GM12878 (cell line): Measurements from ENCODE around the gene TMEM229B. TPM values are rescaled to one million over a fixed set of nuclear protein-coding genes. Genes with fewer than 3 reads are reported as not detected.

ENCODE experiments used
- ATAC-seq: fragments of 200-7000 bp; cut with Tn5 transposase; 3 replicates; pipeline ENCODE4 v1.9.1; 2020; ENCODE audit warnings: mild to moderate bottlenecking, moderate library complexity
- BruUV-seq: library from RNA; stranded (reverse); fragments of 400-500 nt; replicated peaks from 2 replicates; lab custom pipeline; 2021; lab: Mats Ljungman, UMichigan
- CTCF ChIA-PET: fragments of 300-600 bp; sonication (Branson Sonifier 250); formaldehyde crosslinking; extraction: SDS; loops from one replicate; lab custom pipeline; 2021; ENCODE audit warnings: inconsistent platforms; lab: Yijun Ruan, JAX
- POLR2A ChIA-PET: fragments of 350-600 bp; formaldehyde crosslinking; extraction: SDS; loops from one replicate; lab custom pipeline; 2021; ENCODE audit warnings: inconsistent platforms; lab: Charles Lee
- RAD21 ChIA-PET: fragments of 300-600 bp; sonication (Branson Sonifier 250); formaldehyde crosslinking; loops from one replicate; lab custom pipeline; 2023; ENCODE audit warnings: antibody characterized with exemption; ENCODE audit not compliant: unreplicated experiment; lab: Charles Lee
- SMC1A ChIA-PET: fragments of 300-600 bp; sonication (Branson Sonifier 250); formaldehyde crosslinking; loops from one replicate; lab custom pipeline; 2023; ENCODE audit not compliant: unreplicated experiment, uncharacterized antibody; lab: Charles Lee
- DNase-seq: peaks from one replicate; pipeline ENCODE4 v3.0.0-alpha.2; 2011; ENCODE audit warnings: low read depth, low spot score
- FAIRE-seq: peaks from 3 replicates; lab custom pipeline; 2011; peaks lifted over from hg19 to GRCh38; lab: Jason Lieb, UNC
- H2AFZ ChIP-seq: 2 replicates; pipeline ENCODE4 v1.6.0; 2011; ENCODE audit warnings: low read depth, low read length, control low read depth; ENCODE audit not compliant: control insufficient read depth
- H3K27ac ChIP-seq: 2 replicates; pipeline ENCODE4 v1.5.1; 2011; ENCODE audit warnings: control low read depth; ENCODE audit not compliant: control insufficient read depth, insufficient read depth
- H3K27me3 ChIP-seq, 2 experiments: replicated peaks in 1 of 2; 2 replicates each; pipeline versions ENCODE4 v1.6.0 to v1.6.1; 2011; ENCODE audit warnings: low read length in 1 of 2; ENCODE audit not compliant: control insufficient read depth in 2 of 2, insufficient read depth in 2 of 2
- H3K36me3 ChIP-seq, 2 experiments: 2 replicates each; pipeline ENCODE4 v1.5.1; 2011; ENCODE audit warnings: low read length in 1 of 2; ENCODE audit not compliant: control insufficient read depth in 2 of 2, insufficient read depth in 2 of 2
- H3K4me1 ChIP-seq: 2 replicates; pipeline ENCODE4 v1.6.1; 2011; ENCODE audit warnings: mild to moderate bottlenecking, low read length, moderate library complexity, mixed read lengths; ENCODE audit not compliant: control insufficient read depth, insufficient read depth
- H3K4me2 ChIP-seq: 2 replicates; pipeline ENCODE4 v1.6.0; 2011; ENCODE audit warnings: control low read depth; ENCODE audit not compliant: control insufficient read depth, insufficient read depth
- H3K4me3 ChIP-seq: fragments of 200-600 bp; sonication (generic); 2 replicates; pipeline ENCODE4 v1.5.1; 2016
- H3K79me2 ChIP-seq: 2 replicates; pipeline ENCODE4 v1.6.0; 2011; ENCODE audit warnings: low read length; ENCODE audit not compliant: control insufficient read depth, insufficient read depth
- H3K9ac ChIP-seq: 2 replicates; pipeline ENCODE4 v1.8.0; 2011; ENCODE audit warnings: low read length, control low read depth, mixed read lengths; ENCODE audit not compliant: control insufficient read depth, insufficient read depth
- H3K9me3 ChIP-seq: replicated peaks from 3 replicates; pipeline ENCODE4 v1.5.1; 2011; ENCODE audit warnings: mild to moderate bottlenecking, low read length; ENCODE audit not compliant: control insufficient read depth, insufficient read depth
- H4K20me1 ChIP-seq: 2 replicates; pipeline ENCODE4 v1.6.0; 2011; ENCODE audit not compliant: control insufficient read depth, insufficient read depth
- ATF7 ChIP-seq: fragments of 450-650 bp; IDR thresholded peaks from 2 replicates; pipeline ENCODE4 v1.6.1; 2016; ENCODE audit warnings: low read depth, mild to moderate bottlenecking
- BACH1 ChIP-seq: fragments of 450-650 bp; IDR thresholded peaks from 2 replicates; pipeline ENCODE4 v1.6.1; 2017; ENCODE audit warnings: mild to moderate bottlenecking, borderline replicate concordance
- BCL3 ChIP-seq: IDR thresholded peaks from 2 replicates; pipeline ENCODE4 v1.6.1; 2011; ENCODE audit warnings: borderline replicate concordance, low read depth, mild to moderate bottlenecking, moderate library complexity, low read length; ENCODE audit not compliant: insufficient read depth, poor library complexity, severe bottlenecking
- BHLHE40 ChIP-seq, 2 experiments: fragments of 450-650 bp in 1 of 2; IDR thresholded peaks; 2 replicates each; pipeline ENCODE4 v1.6.1; 2011 to 2017; ENCODE audit warnings: low read depth in 2 of 2, borderline replicate concordance in 1 of 2, improper control_type of control experiment in 1 of 2, low read length in 1 of 2, mild to moderate bottlenecking in 1 of 2
- CUX1 ChIP-seq: IDR thresholded peaks from 2 replicates; pipeline ENCODE4 v1.6.1; 2012; ENCODE audit warnings: improper control_type of control experiment, low read depth, low read length; ENCODE audit not compliant: insufficient replicate concordance
- HDAC6 ChIP-seq: fragments of 200-600 bp; sonication (generic); IDR thresholded peaks from one replicate; pipeline ENCODE4 v1.8.0; 2017; ENCODE audit warnings: antibody characterized with exemption; ENCODE audit not compliant: unreplicated experiment
- HSF1 ChIP-seq: fragments of 150-350 bp; IDR thresholded peaks from 2 replicates; pipeline ENCODE4 v1.6.1; 2014; ENCODE audit warnings: mild to moderate bottlenecking, low read depth, low read length
- IKZF1 ChIP-seq: fragments of 450-650 bp; conservative IDR thresholded peaks from 2 replicates; pipeline ENCODE4 v1.6.1; 2017; ENCODE audit warnings: antibody characterized with exemption, mild to moderate bottlenecking
- KDM1A ChIP-seq: fragments of 200-600 bp; sonication (generic); IDR thresholded peaks from 2 replicates; pipeline ENCODE4 v1.6.1; 2016; ENCODE audit warnings: borderline replicate concordance
- KLF5 ChIP-seq: fragments of 450-650 bp; IDR thresholded peaks from 2 replicates; pipeline ENCODE4 v1.6.1; 2014; ENCODE audit warnings: mild to moderate bottlenecking; ENCODE audit not compliant: partially characterized antibody
- NFIC ChIP-seq: IDR thresholded peaks from 2 replicates; pipeline ENCODE4 v1.6.1; 2012; ENCODE audit warnings: low read depth, mild to moderate bottlenecking, inconsistent platforms, low read length, moderate library complexity
- STAT3 ChIP-seq: IDR thresholded peaks from 2 replicates; pipeline ENCODE4 v1.6.1; 2011; ENCODE audit warnings: low read depth, low read length, improper control_type of control experiment
- USF2 ChIP-seq: IDR thresholded peaks from 2 replicates; pipeline ENCODE4 v1.6.1; 2011; ENCODE audit warnings: low read depth, low read length, improper control_type of control experiment, borderline replicate concordance
- ZNF207 ChIP-seq: fragments of 450-650 bp; IDR thresholded peaks from 2 replicates; pipeline ENCODE4 v1.6.1; 2014; ENCODE audit warnings: antibody characterized with exemption, mild to moderate bottlenecking, borderline replicate concordance
- WGBS: methylation state at CpG from one replicate; pipeline ENCODE4 v1.1.6; 2016; ENCODE audit warnings: low lambda C conversion rate; ENCODE audit not compliant: insufficient replicate concordance, insufficient coverage; ENCODE audit errors: missing lambda C conversion rate; 5-methylcytosine and 5-hydroxymethylcytosine counted together
- in situ Hi-C: fragments of 300-500 bp; cut with MboI; formaldehyde crosslinking; loops from 9 replicates; pipeline ENCODE4 v1.14.3; 2018; ENCODE audit warnings: mixed read lengths
- intact Hi-C: fragments of 100-400 bp; cut with micrococcal nuclease; formaldehyde crosslinking; loops from one replicate; pipeline ENCODE4 v1.14.2; 2022; ENCODE audit not compliant: unreplicated experiment
- polyA plus RNA-seq, 11 experiments: library from polyadenylated mRNA; depleted of rRNA in 4 of 11; unstranded in 6 of 11; stranded (reverse) in 5 of 11; fragments of >200 nt; fragmentation: Nextera tagmentation in 4 of 11; fragmentation: Illumina TruSeq in 1 of 11; extraction: Ambion mirVana in 4 of 11; extraction: Trizol in 1 of 11; gene quantifications; 1 replicate in 1 of 11; 2 replicates in 10 of 11; pipeline versions ENCODE4 v1.2.1 to v1.2.3, GENCODE V29; 2011 to 2016; ENCODE audit warnings: inconsistent platforms in 2 of 11, missing spikeins in 2 of 11, low read depth in 1 of 11
- total RNA-seq, 4 experiments: library from RNA; depleted of rRNA in 3 of 4; stranded (reverse); fragments of >200 nt in 3 of 4; fragmentation: Illumina TruSeq in 1 of 4; extraction: Trizol in 1 of 4; gene quantifications; 2 replicates each; pipeline versions ENCODE4 v1.2.1 to v1.2.3, GENCODE V29; 2013 to 2021

TMEM229B gene
- total and polyA plus RNA-seq, 10 of the 15 experiments (the other 5 are each of a cell fraction or from before 2014, with no cell fraction given): 0.24 to 5.3 (median 1.7) TPM

- no peak for TF ChIP-seq NFIC
- TF ChIP-seq ATF7: no peak
Observed at GRCh38 chr14:67441672-67442071, 46.8 kb downstream of the TMEM229B start (continued).

- H2AFZ ChIP-seq: no peak overlapping the region
- FAIRE-seq (no peak), ATAC-seq (no peak), DNase-seq (no peak)
- no TSS peak for BruUV-seq
- H3K9ac ChIP-seq: no peak overlapping the region
- no peak overlapping the region for H3K4me3 ChIP-seq
- H3K4me2 ChIP-seq: no peak overlapping the region
- ChIA-PET CTCF (interaction anchor here (0.8 to 2.9 kb wide), 4 partner anchors 11 to 130 kb away, joined by 3 to 10 read pairs (median 5); no protein-coding TSS in a partner anchor), SMC1A (interaction anchor here (2.4 kb wide), 1 partner anchor 130 kb away, joined by 9 read pairs; no protein-coding TSS in a partner anchor), POLR2A (no interaction called here), RAD21 (interaction anchor here (1.0 kb wide), 1 partner anchor 263 kb away, joined by 3 read pairs; no protein-coding TSS in a partner anchor)
- intact Hi-C loops: no loop called here
- in situ Hi-C loops: no loop called here
- no peaks in the 10 kb centered on the region for H3K79me2 ChIP-seq
- no peaks in the 10 kb centered on the region for H3K4me1 ChIP-seq
- no peak overlapping the region for H3K27ac ChIP-seq
- H3K9me3 ChIP-seq: no peaks in the 10 kb centered on the region
- 35% methylated on average over 2 of the region's 2 CpGs for WGBS
- H4K20me1 ChIP-seq: no peaks in the 10 kb centered on the region
- H3K27me3 ChIP-seq: no peaks in the 10 kb centered on the region; a peak in 2 of 4 replicates
- no peaks in the 10 kb centered on the region for H3K36me3 ChIP-seq
- TF ChIP-seq HDAC6 (no peak), KLF5 (no peak), STAT3 (no peak), ZNF207 (no peak), BHLHE40 (IDR thresholded peaks at IDR 0.05; ENCODE audit: borderline replicate concordance in 1 of 2, low read depth in 2 of 2, low read length in 1 of 2) (no peak), KDM1A (no peak), BACH1 (no peak), IKZF1 (no peak), BCL3 (no peak), HSF1 (no peak), CUX1 (no peak), USF2 (no peak)
Observed at GRCh38 chr14:67441256-67441655, 47.3 kb downstream of the TMEM229B start.
